Ishikawa (cell line): ENCODE results near the gene CACNG4.

Experiments
- CEBPB ChIP-seq: IDR thresholded peaks from 2 replicates; pipeline ENCODE4 v1.6.1; 2012
- CREB1 ChIP-seq: IDR thresholded peaks from 2 replicates; pipeline ENCODE4 v1.6.1; 2012; ENCODE audit warnings: low read depth
- EGR1 ChIP-seq: IDR thresholded peaks from 2 replicates; pipeline ENCODE4 v1.6.1; 2012
- EP300 ChIP-seq: IDR thresholded peaks from 2 replicates; pipeline ENCODE4 v1.6.1; 2012; ENCODE audit warnings: borderline replicate concordance
- FOXM1 ChIP-seq: IDR thresholded peaks from 2 replicates; pipeline ENCODE4 v1.6.1; 2012; ENCODE audit warnings: low read depth, borderline replicate concordance
- NFIC ChIP-seq: IDR thresholded peaks from 2 replicates; pipeline ENCODE4 v1.6.1; 2012
- RAD21 ChIP-seq: IDR thresholded peaks from 2 replicates; pipeline ENCODE4 v1.6.1; 2012; ENCODE audit warnings: low read depth
- TAF1 ChIP-seq: IDR thresholded peaks from 2 replicates; pipeline ENCODE4 v1.6.1; 2012; ENCODE audit warnings: low read depth, mild to moderate bottlenecking
- TCF12 ChIP-seq: IDR thresholded peaks from 2 replicates; pipeline ENCODE4 v1.6.1; 2012; ENCODE audit warnings: low read depth
- TEAD4 ChIP-seq: IDR thresholded peaks from 2 replicates; pipeline ENCODE4 v1.6.1; 2012
- YY1 ChIP-seq: IDR thresholded peaks from 2 replicates; pipeline ENCODE4 v1.6.1; 2012; ENCODE audit warnings: low read depth
- ZBTB7A ChIP-seq: IDR thresholded peaks from 2 replicates; pipeline ENCODE4 v1.6.1; 2012; ENCODE audit warnings: low read depth
- TF ChIP-seq, protein P1 (sequence below): IDR thresholded peaks from 2 replicates; pipeline ENCODE4 v1.6.1; 2012
- TF ChIP-seq, protein P2 (sequence below): IDR thresholded peaks from 2 replicates; pipeline ENCODE4 v1.6.1; 2012; ENCODE audit warnings: low read depth, mild to moderate bottlenecking
- TF ChIP-seq, protein P3 (sequence below): IDR thresholded peaks from 2 replicates; pipeline ENCODE4 v1.6.1; 2012

Gene CACNG4

DNA sequence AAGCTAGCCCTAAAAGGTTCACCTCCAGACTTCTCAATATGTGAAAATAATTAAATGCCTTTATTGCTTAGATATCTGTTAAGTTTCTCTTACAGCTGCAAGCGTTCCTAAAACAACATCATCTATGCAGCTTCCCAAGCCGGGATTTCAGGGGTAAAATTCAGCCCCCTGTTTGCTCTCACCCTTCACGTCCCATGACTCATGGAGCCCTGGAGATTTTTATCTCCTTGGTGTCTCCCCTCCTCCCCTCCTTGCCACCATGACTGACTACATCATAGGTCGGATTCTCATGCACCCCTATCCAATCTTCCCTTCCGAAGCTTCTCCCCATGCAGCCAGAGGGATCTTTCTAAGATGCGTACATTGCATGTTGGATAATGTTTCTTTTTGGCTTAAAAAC, 21.0 kb upstream of the CACNG4 start:
- TF ChIP-seq, protein P1, sequence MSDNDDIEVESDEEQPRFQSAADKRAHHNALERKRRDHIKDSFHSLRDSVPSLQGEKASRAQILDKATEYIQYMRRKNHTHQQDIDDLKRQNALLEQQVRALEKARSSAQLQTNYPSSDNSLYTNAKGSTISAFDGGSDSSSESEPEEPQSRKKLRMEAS: no peak
- TF ChIP-seq CEBPB (no peak), TEAD4 (no peak), FOXM1 (no peak), YY1 (no peak), TCF12 (no peak), EGR1 (no peak), CREB1 (no peak), NFIC (no peak), EP300 (no peak), RAD21 (no peak), ZBTB7A (no peak), TAF1 (no peak)
- TF ChIP-seq, protein P2, sequence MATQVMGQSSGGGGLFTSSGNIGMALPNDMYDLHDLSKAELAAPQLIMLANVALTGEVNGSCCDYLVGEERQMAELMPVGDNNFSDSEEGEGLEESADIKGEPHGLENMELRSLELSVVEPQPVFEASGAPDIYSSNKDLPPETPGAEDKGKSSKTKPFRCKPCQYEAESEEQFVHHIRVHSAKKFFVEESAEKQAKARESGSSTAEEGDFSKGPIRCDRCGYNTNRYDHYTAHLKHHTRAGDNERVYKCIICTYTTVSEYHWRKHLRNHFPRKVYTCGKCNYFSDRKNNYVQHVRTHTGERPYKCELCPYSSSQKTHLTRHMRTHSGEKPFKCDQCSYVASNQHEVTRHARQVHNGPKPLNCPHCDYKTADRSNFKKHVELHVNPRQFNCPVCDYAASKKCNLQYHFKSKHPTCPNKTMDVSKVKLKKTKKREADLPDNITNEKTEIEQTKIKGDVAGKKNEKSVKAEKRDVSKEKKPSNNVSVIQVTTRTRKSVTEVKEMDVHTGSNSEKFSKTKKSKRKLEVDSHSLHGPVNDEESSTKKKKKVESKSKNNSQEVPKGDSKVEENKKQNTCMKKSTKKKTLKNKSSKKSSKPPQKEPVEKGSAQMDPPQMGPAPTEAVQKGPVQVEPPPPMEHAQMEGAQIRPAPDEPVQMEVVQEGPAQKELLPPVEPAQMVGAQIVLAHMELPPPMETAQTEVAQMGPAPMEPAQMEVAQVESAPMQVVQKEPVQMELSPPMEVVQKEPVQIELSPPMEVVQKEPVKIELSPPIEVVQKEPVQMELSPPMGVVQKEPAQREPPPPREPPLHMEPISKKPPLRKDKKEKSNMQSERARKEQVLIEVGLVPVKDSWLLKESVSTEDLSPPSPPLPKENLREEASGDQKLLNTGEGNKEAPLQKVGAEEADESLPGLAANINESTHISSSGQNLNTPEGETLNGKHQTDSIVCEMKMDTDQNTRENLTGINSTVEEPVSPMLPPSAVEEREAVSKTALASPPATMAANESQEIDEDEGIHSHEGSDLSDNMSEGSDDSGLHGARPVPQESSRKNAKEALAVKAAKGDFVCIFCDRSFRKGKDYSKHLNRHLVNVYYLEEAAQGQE: no peak
- TF ChIP-seq, protein P3, sequence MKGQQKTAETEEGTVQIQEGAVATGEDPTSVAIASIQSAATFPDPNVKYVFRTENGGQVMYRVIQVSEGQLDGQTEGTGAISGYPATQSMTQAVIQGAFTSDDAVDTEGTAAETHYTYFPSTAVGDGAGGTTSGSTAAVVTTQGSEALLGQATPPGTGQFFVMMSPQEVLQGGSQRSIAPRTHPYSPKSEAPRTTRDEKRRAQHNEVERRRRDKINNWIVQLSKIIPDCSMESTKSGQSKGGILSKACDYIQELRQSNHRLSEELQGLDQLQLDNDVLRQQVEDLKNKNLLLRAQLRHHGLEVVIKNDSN: no peak

DNA sequence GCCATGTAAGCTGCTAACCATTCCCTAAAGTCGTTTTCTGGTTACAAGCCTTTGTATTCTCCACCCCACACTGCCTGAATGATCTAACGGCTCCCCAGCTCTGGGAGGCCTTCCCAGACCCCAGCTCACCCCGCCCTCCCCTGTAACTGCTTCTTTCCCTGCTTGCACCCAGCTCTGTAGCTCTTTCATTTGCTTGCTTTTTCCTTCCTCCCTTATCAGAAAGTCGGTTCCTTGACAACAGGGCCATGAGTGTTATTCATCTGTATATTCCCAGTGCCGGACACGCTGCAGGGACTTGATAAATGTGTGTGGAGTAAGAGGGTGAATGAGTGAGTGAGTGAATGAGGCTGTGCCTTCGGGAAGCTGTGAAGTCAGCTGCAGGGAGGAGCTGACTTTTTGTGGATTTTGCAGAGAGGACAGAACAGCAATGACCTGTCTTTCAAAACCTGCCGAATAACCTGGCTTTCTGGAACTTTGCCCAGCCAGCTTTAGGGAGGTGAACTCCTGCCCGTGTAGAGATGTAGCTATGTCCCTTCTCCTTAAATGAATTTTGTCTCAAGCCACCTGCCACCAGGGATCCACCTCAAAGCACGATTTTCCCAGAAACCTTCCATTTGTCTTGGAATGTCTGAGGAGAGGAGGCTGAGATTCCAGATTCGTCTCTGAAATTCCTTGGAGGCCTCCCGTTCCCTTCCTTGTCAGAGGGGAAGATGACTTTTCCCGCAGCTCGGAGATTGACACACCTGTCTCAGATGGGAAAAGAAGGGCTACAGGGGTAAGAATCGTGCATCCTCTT, 20.0 kb upstream of the CACNG4 start:
- no peak for TF ChIP-seq FOXM1
- TF ChIP-seq, protein P2: no peak
- no peak for TF ChIP-seq TAF1
- TF ChIP-seq ZBTB7A: no peak
- no peak for TF ChIP-seq CEBPB
- TF ChIP-seq CREB1: no peak
- TF ChIP-seq, protein P1: no peak
- no peak for TF ChIP-seq NFIC
- TF ChIP-seq EP300: no peak
- TF ChIP-seq YY1: no peak
- TF ChIP-seq RAD21: no peak

DNA sequence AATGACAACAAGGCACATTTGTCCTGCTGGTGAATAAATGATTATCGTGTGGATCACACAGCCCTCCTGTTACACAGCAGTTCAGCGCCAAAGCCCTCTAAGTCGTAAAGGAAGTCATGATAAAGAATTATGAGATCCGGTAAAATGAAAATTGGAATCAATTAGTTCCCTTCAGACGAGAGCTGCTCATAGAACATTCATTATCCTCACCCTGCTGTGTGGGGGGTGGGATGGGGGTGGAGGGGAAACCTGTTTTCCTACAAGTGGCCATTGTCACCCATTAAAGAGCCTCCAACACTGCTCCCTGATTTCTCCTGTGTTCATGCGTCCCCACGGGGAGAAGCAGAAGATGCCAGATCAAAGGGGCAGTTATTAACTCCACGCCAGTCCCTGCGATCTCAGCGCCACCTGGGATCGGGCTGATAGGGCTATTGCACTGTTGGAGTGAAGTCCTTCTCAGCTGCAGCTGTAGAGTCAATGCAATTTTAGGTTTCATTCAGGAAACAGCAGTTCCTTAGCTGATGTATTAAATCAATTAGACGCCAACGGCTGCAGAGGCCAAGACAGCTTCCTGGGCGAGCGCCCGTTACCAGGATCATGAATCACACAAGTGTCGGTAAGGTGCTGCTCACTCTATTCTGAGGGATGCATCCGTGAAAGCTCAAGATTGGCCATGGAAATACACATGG, 19.2 kb upstream of the CACNG4 start:
- TF ChIP-seq, protein P2: no peak
- no peak for TF ChIP-seq FOXM1
- no peak for TF ChIP-seq EP300
- TF ChIP-seq TCF12: no peak
- TF ChIP-seq TEAD4: no peak
- TF ChIP-seq CEBPB: no peak
- no peak for TF ChIP-seq TAF1
- TF ChIP-seq EGR1: no peak

DNA sequence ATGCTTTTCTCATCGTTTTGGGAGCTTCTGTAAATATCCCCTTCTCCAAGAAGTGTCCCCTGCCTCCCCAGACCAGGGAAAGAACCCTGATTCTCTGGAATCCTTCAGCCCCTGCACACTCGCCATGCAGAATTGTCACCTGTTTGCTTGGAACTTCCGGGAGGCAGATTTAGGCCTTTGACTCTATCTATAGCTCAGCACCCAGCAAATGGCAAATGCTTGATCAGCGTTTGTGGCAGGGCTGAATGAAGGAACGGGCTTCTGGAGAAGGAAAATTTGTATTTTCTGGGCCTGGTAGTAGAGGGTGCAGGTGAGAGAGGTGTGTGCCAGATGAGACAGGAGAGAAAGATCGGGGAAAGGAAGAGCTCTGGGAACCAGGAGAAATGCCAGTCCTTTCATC, 18.3 kb upstream of the CACNG4 start:
- no peak for TF ChIP-seq TCF12

DNA sequence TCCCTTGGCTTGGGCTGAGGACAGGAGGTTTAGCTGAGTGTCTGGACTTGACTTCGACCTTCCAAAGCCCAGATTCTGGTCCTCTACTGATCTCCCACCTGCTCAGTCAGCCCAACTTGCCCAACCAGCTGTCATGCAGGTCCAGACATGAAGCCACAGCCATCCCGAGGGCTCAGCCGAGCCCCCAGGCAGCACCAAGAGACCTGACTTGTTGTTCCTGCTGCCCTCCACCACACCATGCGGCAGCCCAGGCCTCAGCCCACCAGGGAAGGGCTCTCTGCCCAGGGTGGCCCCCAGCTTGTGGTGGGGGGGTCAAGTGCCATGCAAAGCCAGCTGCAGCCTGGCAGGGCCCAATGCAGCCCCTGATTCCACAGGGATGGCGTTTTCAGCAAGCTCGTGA, 17.2 kb upstream of the CACNG4 start:
- TF ChIP-seq RAD21 (no peak), EGR1 (no peak), EP300 (no peak), CREB1 (no peak), FOXM1 (no peak), CEBPB (no peak), NFIC (no peak), ZBTB7A (no peak), TCF12 (no peak), YY1 (no peak), TAF1 (no peak), TEAD4 (no peak)
- TF ChIP-seq, protein P1: no peak
- TF ChIP-seq, protein P3: no peak
